NCI-H2029 treated with DMSO at 0.1 percent for 48 hours (cell line): ENCODE measurements around the gene E2F8.

Experiments used
- DNase-seq: peaks from one replicate; lab custom pipeline; 2025; lab: John Stamatoyannopoulos, UW

Gene E2F8

GRCh38 chr11:19253153-19253745 lies 12.5 kb upstream of the E2F8 start:
- DNase-seq, result peak; percentile 52

- DNase-seq, result no peak
These were observed 11.8 kb upstream of the E2F8 start for GRCh38 chr11:19252394-19253152.

- DNase-seq, result no peak
These were observed 10.8 kb upstream of the E2F8 start for GRCh38 chr11:19251577-19251976.

DNA sequence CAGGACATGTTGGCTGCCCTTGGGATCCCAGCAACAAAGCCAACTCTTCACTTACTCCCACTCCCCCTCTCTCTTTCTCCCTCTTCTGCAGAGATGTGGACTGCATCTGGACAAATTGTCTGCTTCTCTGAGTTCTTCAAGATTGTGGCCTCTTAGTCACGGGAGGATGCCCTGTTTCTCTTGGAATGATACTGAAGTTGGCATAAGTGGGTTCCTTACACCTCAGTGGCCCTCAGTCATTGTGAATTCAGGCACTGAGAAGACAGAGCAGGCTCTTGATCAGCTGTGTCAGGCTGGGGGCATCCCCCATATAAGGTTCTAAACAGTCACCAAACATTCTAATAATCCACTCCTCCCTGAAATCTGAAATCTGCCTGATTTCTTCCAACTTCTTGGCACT lies 6.1 kb upstream of the E2F8 start:
- no peak for DNase-seq

GRCh38 chr11:19245351-19245750 lies 4.6 kb upstream of the E2F8 start:
- no peak for DNase-seq

DNA sequence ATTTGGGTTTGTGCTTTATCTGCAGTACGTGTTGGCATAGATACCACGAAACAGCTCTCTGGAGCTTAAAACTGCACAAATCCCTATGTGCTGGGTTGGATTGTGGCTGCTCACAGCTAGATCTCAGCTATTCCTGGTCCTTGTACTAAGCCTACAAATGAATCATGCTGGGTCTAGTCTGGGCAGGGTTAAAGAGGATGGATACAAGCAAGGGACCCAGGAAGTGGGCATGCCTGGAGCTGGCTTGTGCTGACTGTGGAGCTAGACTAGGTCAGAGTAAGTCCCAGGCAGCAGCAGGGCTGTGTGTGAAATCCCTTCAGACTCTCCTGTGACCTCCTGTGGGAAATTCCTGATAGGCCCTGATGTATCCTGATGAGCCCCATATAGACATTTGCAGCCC lies 3.9 kb upstream of the E2F8 start:
- no peak for DNase-seq

DNA sequence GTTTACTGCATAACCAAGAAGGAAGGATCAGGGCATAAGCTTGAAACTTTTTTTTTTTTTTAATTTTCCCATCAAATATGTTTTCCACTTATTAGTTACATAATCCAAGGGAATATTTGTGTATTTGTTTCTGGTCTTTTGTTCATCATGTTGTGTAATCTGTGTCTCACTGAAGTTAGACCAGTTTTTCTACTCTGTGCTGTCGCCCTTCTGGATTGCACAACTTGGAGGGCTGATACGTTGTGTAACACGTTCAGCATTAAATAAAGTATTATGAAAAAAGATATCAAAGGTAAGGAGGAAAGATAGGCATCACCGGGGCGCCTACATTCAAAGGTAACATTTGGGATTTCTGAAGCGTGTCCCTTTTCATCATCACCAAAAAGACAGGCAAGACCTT lies 3.3 kb upstream of the E2F8 start:
- no peak for DNase-seq

DNA sequence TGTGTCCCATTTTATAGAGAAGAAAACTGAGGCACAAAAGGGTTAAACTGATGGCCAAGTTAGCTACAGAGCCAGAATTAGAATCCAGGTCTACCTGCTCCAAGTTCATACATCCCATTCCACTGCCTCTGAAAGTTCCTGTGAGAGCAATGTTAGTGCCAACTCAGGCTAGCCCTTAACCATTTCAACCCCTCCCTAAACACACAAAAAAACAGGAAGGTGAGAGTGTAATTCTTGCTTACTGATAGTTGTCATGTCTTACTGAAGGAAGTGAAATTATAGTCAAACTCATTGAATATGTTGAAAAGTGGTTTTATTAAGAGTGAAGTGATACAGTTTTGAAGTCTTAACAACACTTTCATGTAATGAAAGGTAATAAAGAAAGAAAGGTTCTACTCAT lies 2.9 kb upstream of the E2F8 start:
- DNase-seq, result no peak

DNA sequence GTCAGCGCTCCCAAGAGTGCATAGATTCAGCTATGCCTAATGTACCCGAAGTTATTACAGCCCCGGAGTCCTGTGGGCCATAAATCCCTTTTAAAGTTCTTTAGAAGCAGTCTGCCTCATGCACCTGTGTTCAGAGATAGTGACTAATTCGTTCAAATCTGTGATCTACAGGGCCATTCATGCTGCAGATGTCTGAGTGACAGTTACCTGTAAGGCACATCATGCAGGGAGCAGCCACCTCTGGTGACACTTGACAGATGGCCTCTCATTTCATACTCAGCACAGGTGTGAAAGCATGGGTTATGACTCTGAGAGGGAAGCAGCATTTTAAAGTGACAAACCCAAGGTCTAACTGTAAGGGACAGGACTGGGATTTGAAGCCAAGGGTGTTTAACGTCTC lies 2.4 kb upstream of the E2F8 start:
- no peak for DNase-seq

DNA sequence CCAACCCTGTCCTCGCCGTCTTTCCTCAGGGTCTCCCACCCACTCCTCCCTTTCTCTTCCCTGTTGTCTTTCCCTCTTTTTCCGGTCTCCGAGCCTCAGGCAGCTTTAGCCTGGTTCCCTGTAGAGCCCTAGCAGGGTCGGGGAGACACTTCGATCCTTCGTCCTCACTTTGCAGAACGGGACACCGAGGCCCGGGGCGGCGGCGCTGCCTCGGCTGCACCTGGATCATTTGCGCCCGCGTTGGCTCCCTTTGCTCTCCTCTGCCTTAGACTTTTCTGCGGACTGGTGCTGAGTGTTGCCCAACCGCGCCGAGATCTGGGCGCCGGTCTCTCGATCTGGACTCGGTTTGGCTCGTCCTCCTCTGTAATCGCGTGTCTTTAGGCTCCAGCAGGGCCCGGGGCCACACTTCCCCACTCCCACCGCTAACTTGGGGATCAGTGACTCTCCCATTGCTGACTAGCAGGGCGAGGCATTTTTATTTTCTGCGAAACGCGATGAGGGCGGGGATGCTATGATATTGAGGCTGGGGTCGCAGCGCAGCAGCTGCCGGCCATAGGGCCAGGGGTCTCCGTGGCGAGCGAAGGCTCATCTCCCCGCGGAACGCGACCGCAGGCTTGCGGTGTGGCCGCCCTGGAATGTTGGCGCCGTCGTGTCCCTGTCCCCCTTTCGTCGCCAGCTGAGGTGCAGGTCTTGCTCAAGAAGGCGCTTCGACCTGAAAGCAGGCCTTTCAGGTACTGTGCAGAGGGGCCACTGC lies 1.6 kb upstream of the E2F8 start:
- no peak for DNase-seq

GRCh38 chr11:19241260-19242178 lies 774 bp upstream of the E2F8 start:
- no peak for DNase-seq

DNA sequence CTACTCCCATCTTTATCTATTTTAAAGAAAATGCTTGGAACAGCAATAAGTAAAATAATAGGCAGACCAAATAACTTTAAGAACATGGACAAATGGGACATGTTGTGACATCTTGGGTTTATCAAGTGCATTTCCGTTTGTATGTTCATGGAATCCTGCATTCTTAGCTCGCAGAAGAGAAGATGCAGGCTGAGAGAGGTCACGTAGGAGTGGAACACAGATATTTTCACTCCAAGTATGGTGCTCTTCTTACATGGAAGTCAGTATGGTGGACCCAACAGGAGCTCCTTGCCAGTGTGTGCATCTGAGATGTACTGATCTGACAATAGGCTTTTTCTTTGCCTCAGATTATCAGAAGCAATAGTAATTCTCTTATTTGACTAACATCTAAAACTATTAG lies 1.7 kb downstream of the E2F8 start:
- DNase-seq, result no peak

GRCh38 chr11:19237813-19238212 lies 2.9 kb downstream of the E2F8 start:
- DNase-seq, result no peak

DNA sequence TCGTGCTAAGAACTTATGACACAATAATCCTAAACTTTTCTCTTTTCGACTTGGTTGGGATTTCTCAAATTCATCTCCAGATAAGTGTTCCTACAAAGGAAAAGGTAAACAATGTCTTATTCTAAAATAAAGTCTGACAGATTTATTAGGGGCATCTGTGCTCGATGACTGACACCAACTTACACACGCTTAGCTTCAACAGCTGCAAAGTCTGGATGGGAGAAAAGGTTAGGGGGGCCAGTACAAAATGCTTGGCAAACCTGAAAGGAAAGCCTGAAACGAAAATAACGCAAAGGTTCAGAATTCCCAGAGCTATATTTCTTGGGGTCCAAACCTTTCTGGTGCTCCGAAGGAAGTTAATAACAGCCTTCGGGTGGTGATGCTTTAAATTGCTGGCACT lies 3.4 kb downstream of the E2F8 start:
- DNase-seq, result no peak

DNA sequence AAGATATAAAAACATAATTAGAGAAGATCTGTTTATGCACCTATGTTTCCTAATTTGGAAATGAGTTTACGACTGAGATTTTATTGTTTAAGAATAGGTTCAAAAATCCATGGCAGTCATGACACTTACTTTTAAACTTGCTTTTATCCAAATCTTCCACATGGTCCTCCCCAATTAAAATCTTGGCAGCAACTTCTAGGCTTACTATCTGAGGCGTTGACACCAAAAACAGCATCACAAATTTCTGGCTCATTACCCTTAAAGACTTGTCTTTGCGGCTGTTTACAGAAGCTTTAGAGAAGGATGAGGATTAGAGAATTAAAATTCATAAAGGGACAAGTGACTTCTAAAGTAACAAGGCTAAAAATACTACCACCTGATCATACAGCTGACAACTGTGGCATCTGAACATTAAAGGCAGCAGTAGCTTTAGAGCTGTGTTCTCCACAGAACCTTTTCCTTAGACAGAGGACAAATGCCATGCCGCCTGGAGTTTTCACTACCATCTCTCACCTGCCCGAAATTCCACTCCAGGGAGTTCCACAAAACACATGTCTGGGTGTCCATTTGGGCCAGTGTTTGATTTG lies 6.4 kb downstream of the E2F8 start:
- no peak for DNase-seq

- DNase-seq, result no peak
These were observed 7.7 kb downstream of the E2F8 start for GRCh38 chr11:19232910-19233503.

DNA sequence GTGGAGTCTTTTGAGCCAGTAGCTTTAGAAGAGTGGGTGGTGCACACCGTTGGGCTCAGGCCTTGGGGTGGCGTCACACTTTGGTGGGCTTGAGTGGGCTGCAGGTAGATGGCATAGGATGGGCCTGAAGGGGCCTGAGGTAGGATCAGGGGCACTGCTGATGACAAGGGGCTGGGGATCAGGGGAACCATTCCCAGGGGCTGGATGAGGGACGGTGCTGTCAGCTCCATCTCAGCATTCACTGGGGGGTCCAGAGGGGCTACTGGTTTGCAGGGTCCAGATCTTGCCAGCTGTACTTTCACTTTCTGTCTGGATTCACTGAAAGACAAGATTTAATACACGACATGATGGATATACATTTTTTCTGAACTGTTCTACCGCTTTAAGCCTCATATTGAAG lies 11.1 kb downstream of the E2F8 start:
- no peak for DNase-seq

DNA sequence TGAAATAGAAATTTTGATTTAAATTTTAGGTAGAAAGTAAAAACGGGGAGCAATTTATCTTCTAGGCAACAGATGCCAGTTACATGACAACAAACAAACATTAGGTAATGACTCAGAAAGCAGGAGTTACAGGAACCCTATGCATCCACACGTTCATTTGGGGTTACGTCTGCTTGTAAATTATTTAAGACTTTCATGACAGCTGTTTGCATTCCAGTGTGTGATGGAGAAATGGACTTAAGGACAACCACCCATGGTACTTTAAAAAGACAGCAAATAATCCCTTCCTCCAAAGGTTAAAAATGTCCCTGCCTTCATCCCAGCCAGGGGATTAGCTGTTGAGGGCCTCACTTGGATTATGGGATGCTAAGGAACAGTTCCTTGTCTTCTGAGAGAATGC lies 11.8 kb downstream of the E2F8 start:
- DNase-seq, result no peak

GRCh38 chr11:19226378-19227195 lies 14.2 kb downstream of the E2F8 start:
- no peak for DNase-seq

GRCh38 chr11:19225581-19225980 lies 15.2 kb downstream of the E2F8 start:
- no peak for DNase-seq

DNA sequence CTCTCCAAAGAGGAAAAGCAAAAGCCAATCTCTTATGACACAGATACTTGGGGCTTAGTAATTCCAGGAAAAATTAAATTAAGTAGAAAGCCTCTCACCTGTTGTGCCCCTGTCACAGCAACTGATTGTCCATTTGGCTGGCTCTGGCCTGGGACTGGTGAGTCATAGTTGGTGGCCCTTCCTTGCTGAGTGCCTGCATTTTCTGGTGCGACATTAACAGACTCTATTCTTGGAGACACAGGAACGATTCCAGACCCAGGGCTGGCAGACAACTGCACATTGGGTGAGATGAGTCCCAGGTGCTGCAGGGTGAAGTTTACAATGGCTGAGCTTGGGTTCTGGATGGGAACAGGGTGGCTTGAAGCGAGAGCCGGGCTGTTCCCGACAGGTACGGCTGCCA lies 15.6 kb downstream of the E2F8 start:
- no peak for DNase-seq
